GM12878 (cell line): ENCODE data around the gene MITF. TPM values are rescaled to one million over a fixed set of nuclear protein-coding genes. Genes with fewer than 3 reads are reported as not detected.

Experiments
- ATAC-seq: fragments of 200-7000 bp; cut with Tn5 transposase; 3 replicates; pipeline ENCODE4 v1.9.1; 2020; ENCODE audit warnings: mild to moderate bottlenecking, moderate library complexity
- BruUV-seq: library from RNA; stranded (reverse); fragments of 400-500 nt; replicated peaks from 2 replicates; lab custom pipeline; 2021; lab: Mats Ljungman, UMichigan
- CTCF ChIA-PET: fragments of 300-600 bp; sonication (Branson Sonifier 250); formaldehyde crosslinking; extraction: SDS; loops from one replicate; lab custom pipeline; 2021; ENCODE audit warnings: inconsistent platforms; lab: Yijun Ruan, JAX
- POLR2A ChIA-PET: fragments of 350-600 bp; formaldehyde crosslinking; extraction: SDS; loops from one replicate; lab custom pipeline; 2021; ENCODE audit warnings: inconsistent platforms; lab: Charles Lee
- RAD21 ChIA-PET: fragments of 300-600 bp; sonication (Branson Sonifier 250); formaldehyde crosslinking; loops from one replicate; lab custom pipeline; 2023; ENCODE audit warnings: antibody characterized with exemption; ENCODE audit not compliant: unreplicated experiment; lab: Charles Lee
- SMC1A ChIA-PET: fragments of 300-600 bp; sonication (Branson Sonifier 250); formaldehyde crosslinking; loops from one replicate; lab custom pipeline; 2023; ENCODE audit not compliant: unreplicated experiment, uncharacterized antibody; lab: Charles Lee
- DNase-seq: peaks from one replicate; pipeline ENCODE4 v3.0.0-alpha.2; 2011; ENCODE audit warnings: low read depth, low spot score
- FAIRE-seq: peaks from 3 replicates; lab custom pipeline; 2011; peaks lifted over from hg19 to GRCh38; lab: Jason Lieb, UNC
- H2AFZ ChIP-seq: 2 replicates; pipeline ENCODE4 v1.6.0; 2011; ENCODE audit warnings: low read depth, low read length, control low read depth; ENCODE audit not compliant: control insufficient read depth
- H3K27ac ChIP-seq: 2 replicates; pipeline ENCODE4 v1.5.1; 2011; ENCODE audit warnings: control low read depth; ENCODE audit not compliant: control insufficient read depth, insufficient read depth
- H3K27me3 ChIP-seq, 2 experiments: replicated peaks in 1 of 2; 2 replicates each; pipeline versions ENCODE4 v1.6.0 to v1.6.1; 2011; ENCODE audit warnings: low read length in 1 of 2; ENCODE audit not compliant: control insufficient read depth in 2 of 2, insufficient read depth in 2 of 2
- H3K36me3 ChIP-seq, 2 experiments: 2 replicates each; pipeline ENCODE4 v1.5.1; 2011; ENCODE audit warnings: low read length in 1 of 2; ENCODE audit not compliant: control insufficient read depth in 2 of 2, insufficient read depth in 2 of 2
- H3K4me1 ChIP-seq: 2 replicates; pipeline ENCODE4 v1.6.1; 2011; ENCODE audit warnings: mild to moderate bottlenecking, low read length, moderate library complexity, mixed read lengths; ENCODE audit not compliant: control insufficient read depth, insufficient read depth
- H3K4me2 ChIP-seq: 2 replicates; pipeline ENCODE4 v1.6.0; 2011; ENCODE audit warnings: control low read depth; ENCODE audit not compliant: control insufficient read depth, insufficient read depth
- H3K4me3 ChIP-seq: fragments of 200-600 bp; sonication (generic); 2 replicates; pipeline ENCODE4 v1.5.1; 2016
- H3K79me2 ChIP-seq: 2 replicates; pipeline ENCODE4 v1.6.0; 2011; ENCODE audit warnings: low read length; ENCODE audit not compliant: control insufficient read depth, insufficient read depth
- H3K9ac ChIP-seq: 2 replicates; pipeline ENCODE4 v1.8.0; 2011; ENCODE audit warnings: low read length, control low read depth, mixed read lengths; ENCODE audit not compliant: control insufficient read depth, insufficient read depth
- H3K9me3 ChIP-seq: replicated peaks from 3 replicates; pipeline ENCODE4 v1.5.1; 2011; ENCODE audit warnings: mild to moderate bottlenecking, low read length; ENCODE audit not compliant: control insufficient read depth, insufficient read depth
- H4K20me1 ChIP-seq: 2 replicates; pipeline ENCODE4 v1.6.0; 2011; ENCODE audit not compliant: control insufficient read depth, insufficient read depth
- HDGF ChIP-seq: fragments of 450-650 bp; IDR thresholded peaks from 2 replicates; pipeline ENCODE4 v1.6.1; 2016; ENCODE audit warnings: antibody characterized with exemption
- KLF5 ChIP-seq: fragments of 450-650 bp; IDR thresholded peaks from 2 replicates; pipeline ENCODE4 v1.6.1; 2014; ENCODE audit warnings: mild to moderate bottlenecking; ENCODE audit not compliant: partially characterized antibody
- POU2F2 ChIP-seq: IDR thresholded peaks from 3 replicates; pipeline ENCODE4 v1.6.1; 2011; ENCODE audit warnings: low read depth, mild to moderate bottlenecking, low read length, borderline replicate concordance
- RCOR1 ChIP-seq: conservative IDR thresholded peaks from 2 replicates; pipeline ENCODE4 v1.6.1; 2012; ENCODE audit warnings: low read depth, low read length, improper control_type of control experiment
- YY1 ChIP-seq: IDR thresholded peaks from 2 replicates; pipeline ENCODE4 v1.6.1; 2011; ENCODE audit warnings: low read depth, mild to moderate bottlenecking, low read length
- WGBS: methylation state at CpG from one replicate; pipeline ENCODE4 v1.1.6; 2016; ENCODE audit warnings: low lambda C conversion rate; ENCODE audit not compliant: insufficient replicate concordance, insufficient coverage; ENCODE audit errors: missing lambda C conversion rate; 5-methylcytosine and 5-hydroxymethylcytosine counted together
- in situ Hi-C: fragments of 300-500 bp; cut with MboI; formaldehyde crosslinking; loops from 9 replicates; pipeline ENCODE4 v1.14.3; 2018; ENCODE audit warnings: mixed read lengths
- intact Hi-C: fragments of 100-400 bp; cut with micrococcal nuclease; formaldehyde crosslinking; loops from one replicate; pipeline ENCODE4 v1.14.2; 2022; ENCODE audit not compliant: unreplicated experiment
- polyA plus RNA-seq, 11 experiments: library from polyadenylated mRNA; depleted of rRNA in 4 of 11; unstranded in 6 of 11; stranded (reverse) in 5 of 11; fragments of >200 nt; fragmentation: Nextera tagmentation in 4 of 11; fragmentation: Illumina TruSeq in 1 of 11; extraction: Ambion mirVana in 4 of 11; extraction: Trizol in 1 of 11; gene quantifications; 1 replicate in 1 of 11; 2 replicates in 10 of 11; pipeline versions ENCODE4 v1.2.1 to v1.2.3, GENCODE V29; 2011 to 2016; ENCODE audit warnings: inconsistent platforms in 2 of 11, missing spikeins in 2 of 11, low read depth in 1 of 11
- total RNA-seq, 4 experiments: library from RNA; depleted of rRNA in 3 of 4; stranded (reverse); fragments of >200 nt in 3 of 4; fragmentation: Illumina TruSeq in 1 of 4; extraction: Trizol in 1 of 4; gene quantifications; 2 replicates each; pipeline versions ENCODE4 v1.2.1 to v1.2.3, GENCODE V29; 2013 to 2021
- TF ChIP-seq, protein P1 (sequence below): fragments of 450-650 bp; conservative IDR thresholded peaks from 2 replicates; pipeline ENCODE4 v1.6.1; 2017; ENCODE audit warnings: mild to moderate bottlenecking, moderate library complexity
- TF ChIP-seq, protein P2 (sequence below): IDR thresholded peaks from 2 replicates; pipeline ENCODE4 v1.6.1; 2012; ENCODE audit warnings: low read depth, low read length, improper control_type of control experiment
- TF ChIP-seq, protein P3 (sequence below): fragments of 450-650 bp; IDR thresholded peaks from 2 replicates; pipeline ENCODE4 v1.6.1; 2017; ENCODE audit warnings: mild to moderate bottlenecking

MITF gene
- total and polyA plus RNA-seq, 10 of the 15 experiments (the other 5 are each of a cell fraction or from before 2014, with no cell fraction given) = under 0.01 to 0.90 (median 0.06) TPM; not detected in 3

DNA sequence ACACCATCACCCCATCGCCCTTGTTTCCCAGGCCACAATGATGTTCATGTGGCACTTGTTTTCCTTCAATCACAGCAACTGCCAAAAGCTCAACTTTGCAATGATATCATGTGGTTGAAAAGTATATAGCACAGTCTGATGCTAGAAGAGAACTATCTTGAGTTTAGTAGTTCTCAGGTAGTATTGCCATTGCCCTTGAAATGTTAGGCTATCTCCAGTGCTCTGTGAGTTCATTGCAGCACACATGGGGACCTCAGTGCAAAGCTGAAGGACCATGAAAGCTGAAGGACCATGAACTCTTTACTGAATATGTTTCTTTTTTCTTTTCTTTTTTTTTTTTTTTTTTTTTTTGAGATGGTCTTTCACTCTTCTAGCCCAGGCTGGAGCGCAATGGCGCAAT is 224.4 kb downstream of the MITF start:
- no peaks in the 10 kb centered on the region for H4K20me1 ChIP-seq
- BruUV-seq = no TSS peak
- no peak for DNase-seq
- intact Hi-C loops (no loop called here), in situ Hi-C loops (no loop called here)
- no peak for ATAC-seq
- no peak overlapping the region for H3K9ac ChIP-seq
- ChIA-PET SMC1A (no interaction called here), RAD21 (no interaction called here), POLR2A (no interaction called here), CTCF (no interaction called here)
- 15% methylated on average over 1 of the region's 3 CpGs for WGBS
- no peak overlapping the region for H2AFZ ChIP-seq
- no peaks in the 10 kb centered on the region for H3K9me3 ChIP-seq
- H3K4me2 ChIP-seq = no peak overlapping the region
- H3K4me3 ChIP-seq = no peak overlapping the region
- H3K27ac ChIP-seq = no peak overlapping the region
- H3K27me3 ChIP-seq = no peaks in the 10 kb centered on the region
- H3K4me1 ChIP-seq = no peaks in the 10 kb centered on the region
- no peak for FAIRE-seq
- TF ChIP-seq POU2F2 (no peak), HDGF (no peak), KLF5 (no peak), RCOR1 (no peak), YY1 (no peak)
- TF ChIP-seq, protein P1, sequence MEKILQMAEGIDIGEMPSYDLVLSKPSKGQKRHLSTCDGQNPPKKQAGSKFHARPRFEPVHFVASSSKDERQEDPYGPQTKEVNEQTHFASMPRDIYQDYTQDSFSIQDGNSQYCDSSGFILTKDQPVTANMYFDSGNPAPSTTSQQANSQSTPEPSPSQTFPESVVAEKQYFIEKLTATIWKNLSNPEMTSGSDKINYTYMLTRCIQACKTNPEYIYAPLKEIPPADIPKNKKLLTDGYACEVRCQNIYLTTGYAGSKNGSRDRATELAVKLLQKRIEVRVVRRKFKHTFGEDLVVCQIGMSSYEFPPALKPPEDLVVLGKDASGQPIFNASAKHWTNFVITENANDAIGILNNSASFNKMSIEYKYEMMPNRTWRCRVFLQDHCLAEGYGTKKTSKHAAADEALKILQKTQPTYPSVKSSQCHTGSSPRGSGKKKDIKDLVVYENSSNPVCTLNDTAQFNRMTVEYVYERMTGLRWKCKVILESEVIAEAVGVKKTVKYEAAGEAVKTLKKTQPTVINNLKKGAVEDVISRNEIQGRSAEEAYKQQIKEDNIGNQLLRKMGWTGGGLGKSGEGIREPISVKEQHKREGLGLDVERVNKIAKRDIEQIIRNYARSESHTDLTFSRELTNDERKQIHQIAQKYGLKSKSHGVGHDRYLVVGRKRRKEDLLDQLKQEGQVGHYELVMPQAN = no peak
- TF ChIP-seq, protein P2, sequence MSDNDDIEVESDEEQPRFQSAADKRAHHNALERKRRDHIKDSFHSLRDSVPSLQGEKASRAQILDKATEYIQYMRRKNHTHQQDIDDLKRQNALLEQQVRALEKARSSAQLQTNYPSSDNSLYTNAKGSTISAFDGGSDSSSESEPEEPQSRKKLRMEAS = no peak
- TF ChIP-seq, protein P3, sequence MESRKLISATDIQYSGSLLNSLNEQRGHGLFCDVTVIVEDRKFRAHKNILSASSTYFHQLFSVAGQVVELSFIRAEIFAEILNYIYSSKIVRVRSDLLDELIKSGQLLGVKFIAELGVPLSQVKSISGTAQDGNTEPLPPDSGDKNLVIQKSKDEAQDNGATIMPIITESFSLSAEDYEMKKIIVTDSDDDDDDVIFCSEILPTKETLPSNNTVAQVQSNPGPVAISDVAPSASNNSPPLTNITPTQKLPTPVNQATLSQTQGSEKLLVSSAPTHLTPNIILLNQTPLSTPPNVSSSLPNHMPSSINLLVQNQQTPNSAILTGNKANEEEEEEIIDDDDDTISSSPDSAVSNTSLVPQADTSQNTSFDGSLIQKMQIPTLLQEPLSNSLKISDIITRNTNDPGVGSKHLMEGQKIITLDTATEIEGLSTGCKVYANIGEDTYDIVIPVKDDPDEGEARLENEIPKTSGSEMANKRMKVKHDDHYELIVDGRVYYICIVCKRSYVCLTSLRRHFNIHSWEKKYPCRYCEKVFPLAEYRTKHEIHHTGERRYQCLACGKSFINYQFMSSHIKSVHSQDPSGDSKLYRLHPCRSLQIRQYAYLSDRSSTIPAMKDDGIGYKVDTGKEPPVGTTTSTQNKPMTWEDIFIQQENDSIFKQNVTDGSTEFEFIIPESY = no peak
- no peaks in the 10 kb centered on the region for H3K79me2 ChIP-seq
- no peaks in the 10 kb centered on the region for H3K36me3 ChIP-seq
